Thymus (tissue), 11 donors: ENCODE results near the gene NCOA6. TPM values are rescaled to one million over a fixed set of nuclear protein-coding genes. Genes with fewer than 3 reads are reported as not detected.

ENCODE experiments used
- DNase-seq, 9 donors: peaks; one replicate each; pipeline ENCODE4 v3.0.0-alpha.2; 2013; ENCODE audit warnings: low spot score in 9 of 9, low read depth in 6 of 9, missing footprints in 1 of 9
- H3K27ac ChIP-seq, 2 donors: one replicate each; pipeline ENCODE4 v1.5.1; 2013; ENCODE audit warnings: control low read depth in 1 of 2, low read depth in 1 of 2, low read length in 1 of 2, mild to moderate bottlenecking in 1 of 2, moderate library complexity in 1 of 2
- H3K27me3 ChIP-seq, 2 donors: one replicate each; pipeline ENCODE4 v1.5.1; 2013; ENCODE audit warnings: low read length in 1 of 2; ENCODE audit not compliant: control insufficient read depth in 2 of 2, insufficient read depth in 1 of 2
- H3K36me3 ChIP-seq, 2 donors: one replicate each; pipeline ENCODE4 v1.5.1; 2013; ENCODE audit warnings: low read length in 1 of 2, mild to moderate bottlenecking in 1 of 2, moderate library complexity in 1 of 2; ENCODE audit not compliant: control insufficient read depth in 2 of 2, insufficient read depth in 2 of 2
- H3K4me1 ChIP-seq, 2 donors: one replicate each; pipeline ENCODE4 v1.5.1; 2013; ENCODE audit warnings: low read length in 2 of 2; ENCODE audit not compliant: control insufficient read depth in 2 of 2, insufficient read depth in 2 of 2
- H3K4me3 ChIP-seq, 2 donors: one replicate each; pipeline ENCODE4 v1.5.1; 2013; ENCODE audit warnings: low read length in 2 of 2, control low read depth in 1 of 2, mild to moderate bottlenecking in 1 of 2
- H3K9me3 ChIP-seq, 2 donors: one replicate each; pipeline ENCODE4 v1.5.1; 2013; ENCODE audit warnings: low read length in 1 of 2, mild to moderate bottlenecking in 1 of 2; ENCODE audit not compliant: control insufficient read depth in 2 of 2, insufficient read depth in 1 of 2
- WGBS: extraction: QIAGEN DNeasy Blood & Tissue Kit; methylation state at CpG from one replicate; pipeline ENCODE4 v1.1.7; 2013; 5-methylcytosine and 5-hydroxymethylcytosine counted together
- polyA plus RNA-seq: library from polyadenylated mRNA; stranded (reverse); fragments of 200-250 nt; gene quantifications from one replicate; pipeline ENCODE4 v1.2.3, GENCODE V29; 2013
- total RNA-seq: library from RNA; stranded (reverse); fragments of 120-200 nt; gene quantifications from one replicate; pipeline ENCODE4 v1.2.4, GENCODE V29; 2013
- donor health status: healthy.

NCOA6 gene
- total and polyA plus RNA-seq, 2 donors = 9.1 to 35.6 TPM

- H3K36me3 ChIP-seq = no peaks in the 10 kb centered on the region
- 97% methylated on average over 5 of the region's 5 CpGs for WGBS
- H3K4me1 ChIP-seq = peaks cover 8 to 11% of the 10 kb centered on the region in 2 donors
- no peaks in the 10 kb centered on the region for H3K27me3 ChIP-seq
- H3K9me3 ChIP-seq = peaks cover 0 to 4% of the 10 kb centered on the region in 2 donors
- no peak overlapping the region for H3K4me3 ChIP-seq
- no peak overlapping the region for H3K27ac ChIP-seq
- no peak for DNase-seq
Measured at GRCh38 chr20:34673412-34673811, 152.0 kb downstream of the NCOA6 start.

GRCh38 chr20:34669094-34669493, 156.4 kb downstream of the NCOA6 start:
- no peaks in the 10 kb centered on the region for H3K27me3 ChIP-seq
- no peaks in the 10 kb centered on the region for H3K4me1 ChIP-seq
- WGBS = 98% methylated on average over 1 of the region's 1 CpG
- no peaks in the 10 kb centered on the region for H3K36me3 ChIP-seq
- peaks cover 0 to 4% of the 10 kb centered on the region in 2 donors for H3K9me3 ChIP-seq
- no peak for DNase-seq
- H3K27ac ChIP-seq = no peak overlapping the region
- no peak overlapping the region for H3K4me3 ChIP-seq

Other genes starting within 250 kb of the NCOA6 start
- 10.0 TPM for gene PIGU, start 148.6 kb downstream of the NCOA6 start, total RNA-seq
- gene PIGU, start 148.6 kb downstream of the NCOA6 start, polyA plus RNA-seq = 15.5 TPM
- gene TP53INP2, start 121.3 kb downstream of the NCOA6 start, total RNA-seq = 0.33 TPM
- gene TP53INP2, start 121.3 kb downstream of the NCOA6 start, polyA plus RNA-seq = 5.7 TPM
- gene GGT7, start 47.2 kb upstream of the NCOA6 start, total RNA-seq = 3.9 TPM
- 19.4 TPM for gene GGT7, start 47.2 kb upstream of the NCOA6 start, polyA plus RNA-seq
- 11.3 TPM for gene ACSS2, start 51.0 kb upstream of the NCOA6 start, total RNA-seq
- gene ACSS2, start 51.0 kb upstream of the NCOA6 start, polyA plus RNA-seq = 26.1 TPM
- gene GSS, start 130.2 kb upstream of the NCOA6 start, total RNA-seq = 32.0 TPM
- gene GSS, start 130.2 kb upstream of the NCOA6 start, polyA plus RNA-seq = 40.0 TPM
- 0.09 TPM for gene MYH7B, start 130.2 kb upstream of the NCOA6 start, total RNA-seq
- 1.8 TPM for gene MYH7B, start 130.2 kb upstream of the NCOA6 start, polyA plus RNA-seq